ENCODE data around the gene ZNF189.

ZNF189 gene

DNA sequence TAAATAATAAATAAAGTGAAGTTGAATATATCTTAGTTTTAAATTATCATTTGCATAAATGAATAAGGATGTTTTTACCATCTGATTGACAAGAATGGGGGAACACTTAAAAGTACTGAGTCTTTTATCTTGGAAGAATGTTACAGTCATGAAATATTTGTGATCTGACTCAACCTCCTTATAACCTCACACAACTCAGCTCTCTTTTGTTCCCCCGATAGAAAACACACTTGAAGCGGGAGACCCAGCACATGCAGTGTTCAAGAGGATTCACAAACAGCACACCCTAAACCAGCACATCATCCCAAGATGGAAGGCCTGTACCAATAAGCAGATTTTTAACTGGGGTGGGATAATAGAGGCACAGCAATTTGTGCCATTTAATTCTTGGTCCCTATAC, 29.4 kb upstream of the ZNF189 start:
- DNase-seq (no peak), ATAC-seq (ENCODE audit: insufficient read depth, low read depth) (no peak)
- Histone ChIP-seq H3K4me2 (ENCODE audit: insufficient read depth, low read length) (no peak overlapping the region), H3K4me1 (ENCODE audit: insufficient read depth, low read length) (no peaks in the 10 kb centered on the region), H3K27ac (ENCODE audit: low read length) (no peak overlapping the region), H3K36me3 (ENCODE audit: insufficient read depth, low read length) (no peaks in the 10 kb centered on the region), H2AFZ (ENCODE audit: low read depth, low read length) (no peak overlapping the region), H4K20me1 (ENCODE audit: insufficient read depth, low read length) (no peaks in the 10 kb centered on the region), H3K27me3 (ENCODE audit: insufficient read depth, low read length, poor library complexity) (no peaks in the 10 kb centered on the region), H3K9ac (ENCODE audit: low read depth, low read length) (no peak overlapping the region), H3K9me3 (ENCODE audit: insufficient read depth, low read length, severe bottlenecking) (no peaks in the 10 kb centered on the region), H3K79me2 (ENCODE audit: insufficient read depth, low read length) (no peaks in the 10 kb centered on the region), H3K4me3 (ENCODE audit: low read depth in 1 of 2, low read length in 2 of 2) (no peak overlapping the region)
- TF ChIP-seq EZH2 (IDR thresholded peaks at IDR 0.05; ENCODE audit: borderline replicate concordance, low read depth, low read length, severe bottlenecking) = no peak
- TF ChIP-seq, protein P1, sequence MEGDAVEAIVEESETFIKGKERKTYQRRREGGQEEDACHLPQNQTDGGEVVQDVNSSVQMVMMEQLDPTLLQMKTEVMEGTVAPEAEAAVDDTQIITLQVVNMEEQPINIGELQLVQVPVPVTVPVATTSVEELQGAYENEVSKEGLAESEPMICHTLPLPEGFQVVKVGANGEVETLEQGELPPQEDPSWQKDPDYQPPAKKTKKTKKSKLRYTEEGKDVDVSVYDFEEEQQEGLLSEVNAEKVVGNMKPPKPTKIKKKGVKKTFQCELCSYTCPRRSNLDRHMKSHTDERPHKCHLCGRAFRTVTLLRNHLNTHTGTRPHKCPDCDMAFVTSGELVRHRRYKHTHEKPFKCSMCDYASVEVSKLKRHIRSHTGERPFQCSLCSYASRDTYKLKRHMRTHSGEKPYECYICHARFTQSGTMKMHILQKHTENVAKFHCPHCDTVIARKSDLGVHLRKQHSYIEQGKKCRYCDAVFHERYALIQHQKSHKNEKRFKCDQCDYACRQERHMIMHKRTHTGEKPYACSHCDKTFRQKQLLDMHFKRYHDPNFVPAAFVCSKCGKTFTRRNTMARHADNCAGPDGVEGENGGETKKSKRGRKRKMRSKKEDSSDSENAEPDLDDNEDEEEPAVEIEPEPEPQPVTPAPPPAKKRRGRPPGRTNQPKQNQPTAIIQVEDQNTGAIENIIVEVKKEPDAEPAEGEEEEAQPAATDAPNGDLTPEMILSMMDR (IDR thresholded peaks at IDR 0.05; ENCODE audit: borderline replicate concordance, extremely low read depth, low read length, poor library complexity, severe bottlenecking) = no peak

DNA sequence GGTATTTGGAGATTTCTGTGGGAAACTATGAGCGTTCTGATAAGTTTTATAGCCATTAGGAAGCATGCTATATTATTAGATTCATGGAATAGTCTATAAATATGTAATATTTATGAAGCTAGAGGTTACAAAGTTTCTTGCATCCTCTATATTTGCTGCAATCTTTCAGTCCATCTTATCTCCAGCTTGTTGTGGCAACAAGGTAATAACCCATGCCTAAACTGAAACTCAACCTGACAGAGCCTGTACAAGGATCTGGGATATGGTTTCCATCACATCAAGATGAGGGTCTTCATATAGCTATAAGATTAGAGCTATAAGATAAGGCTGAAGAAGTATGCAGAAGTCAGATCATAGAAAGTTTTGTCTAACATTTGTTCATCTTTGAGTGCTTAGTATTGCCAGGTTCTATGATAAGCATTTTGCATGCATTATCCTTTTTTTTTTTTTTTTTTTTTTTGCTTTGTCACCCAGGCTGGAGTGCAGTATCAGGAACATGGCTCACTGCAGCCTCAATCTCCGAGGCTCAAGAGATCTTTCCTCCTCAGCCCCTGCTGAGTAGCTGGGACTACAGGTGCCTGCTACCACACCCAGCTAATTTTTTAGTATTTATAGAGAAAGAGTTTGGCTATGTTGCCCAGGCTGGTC, 28.6 kb upstream of the ZNF189 start:
- Histone ChIP-seq H4K20me1 (ENCODE audit: insufficient read depth, low read length) (no peaks in the 10 kb centered on the region), H3K4me1 (ENCODE audit: insufficient read depth, low read length) (no peaks in the 10 kb centered on the region), H3K4me3 (ENCODE audit: low read depth in 1 of 2, low read length in 2 of 2) (no peak overlapping the region), H3K27me3 (ENCODE audit: insufficient read depth, low read length, poor library complexity) (no peaks in the 10 kb centered on the region), H3K79me2 (ENCODE audit: insufficient read depth, low read length) (no peaks in the 10 kb centered on the region), H2AFZ (ENCODE audit: low read depth, low read length) (no peak overlapping the region), H3K4me2 (ENCODE audit: insufficient read depth, low read length) (no peak overlapping the region), H3K9ac (ENCODE audit: low read depth, low read length) (no peak overlapping the region), H3K36me3 (ENCODE audit: insufficient read depth, low read length) (no peaks in the 10 kb centered on the region), H3K9me3 (ENCODE audit: insufficient read depth, low read length, severe bottlenecking) (no peaks in the 10 kb centered on the region), H3K27ac (ENCODE audit: low read length) (no peak overlapping the region)
- TF ChIP-seq EZH2 (IDR thresholded peaks at IDR 0.05; ENCODE audit: borderline replicate concordance, low read depth, low read length, severe bottlenecking) = no peak
- DNase-seq = no peak
- no peak for ATAC-seq (ENCODE audit: insufficient read depth, low read depth)

DNA sequence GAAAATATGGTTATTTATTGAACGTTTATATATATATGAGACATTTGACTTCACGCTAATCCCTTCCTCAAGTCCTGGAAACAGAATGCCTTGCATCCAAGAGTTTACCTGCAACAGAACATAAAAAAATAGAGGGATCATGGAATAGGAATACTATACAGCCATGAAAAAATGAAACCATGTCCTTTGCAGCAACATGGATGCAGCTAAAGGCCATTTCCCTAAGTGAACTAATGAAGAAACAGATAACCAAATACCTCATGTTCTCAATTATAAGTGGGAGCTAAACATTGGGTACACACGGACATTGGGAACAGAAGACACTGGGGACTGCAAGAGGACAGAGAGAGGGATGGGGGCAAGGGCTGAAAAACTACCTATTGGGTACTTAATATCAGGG, 26.8 kb upstream of the ZNF189 start:
- H3K4me2 ChIP-seq (ENCODE audit: insufficient read depth, low read length) = no peak overlapping the region
- no peaks in the 10 kb centered on the region for H3K27me3 ChIP-seq (ENCODE audit: insufficient read depth, low read length, poor library complexity)
- TF ChIP-seq, protein P1 (IDR thresholded peaks at IDR 0.05; ENCODE audit: borderline replicate concordance, extremely low read depth, low read length, poor library complexity, severe bottlenecking) = no peak
- TF ChIP-seq EZH2 (IDR thresholded peaks at IDR 0.05; ENCODE audit: borderline replicate concordance, low read depth, low read length, severe bottlenecking) = no peak
- H3K79me2 ChIP-seq (ENCODE audit: insufficient read depth, low read length) = no peaks in the 10 kb centered on the region
- H3K27ac ChIP-seq (ENCODE audit: low read length) = no peak overlapping the region
- H3K36me3 ChIP-seq (ENCODE audit: insufficient read depth, low read length) = no peaks in the 10 kb centered on the region
- no peaks in the 10 kb centered on the region for H3K9me3 ChIP-seq (ENCODE audit: insufficient read depth, low read length, severe bottlenecking)
- no peaks in the 10 kb centered on the region for H3K4me1 ChIP-seq (ENCODE audit: insufficient read depth, low read length)
- no peak overlapping the region for H3K9ac ChIP-seq (ENCODE audit: low read depth, low read length)
- no peaks in the 10 kb centered on the region for H4K20me1 ChIP-seq (ENCODE audit: insufficient read depth, low read length)
- no peak overlapping the region for H3K4me3 ChIP-seq (ENCODE audit: low read depth in 1 of 2, low read length in 2 of 2)
- DNase-seq (no peak), ATAC-seq (ENCODE audit: insufficient read depth, low read depth) (no peak)
- no peak overlapping the region for H2AFZ ChIP-seq (ENCODE audit: low read depth, low read length)

DNA sequence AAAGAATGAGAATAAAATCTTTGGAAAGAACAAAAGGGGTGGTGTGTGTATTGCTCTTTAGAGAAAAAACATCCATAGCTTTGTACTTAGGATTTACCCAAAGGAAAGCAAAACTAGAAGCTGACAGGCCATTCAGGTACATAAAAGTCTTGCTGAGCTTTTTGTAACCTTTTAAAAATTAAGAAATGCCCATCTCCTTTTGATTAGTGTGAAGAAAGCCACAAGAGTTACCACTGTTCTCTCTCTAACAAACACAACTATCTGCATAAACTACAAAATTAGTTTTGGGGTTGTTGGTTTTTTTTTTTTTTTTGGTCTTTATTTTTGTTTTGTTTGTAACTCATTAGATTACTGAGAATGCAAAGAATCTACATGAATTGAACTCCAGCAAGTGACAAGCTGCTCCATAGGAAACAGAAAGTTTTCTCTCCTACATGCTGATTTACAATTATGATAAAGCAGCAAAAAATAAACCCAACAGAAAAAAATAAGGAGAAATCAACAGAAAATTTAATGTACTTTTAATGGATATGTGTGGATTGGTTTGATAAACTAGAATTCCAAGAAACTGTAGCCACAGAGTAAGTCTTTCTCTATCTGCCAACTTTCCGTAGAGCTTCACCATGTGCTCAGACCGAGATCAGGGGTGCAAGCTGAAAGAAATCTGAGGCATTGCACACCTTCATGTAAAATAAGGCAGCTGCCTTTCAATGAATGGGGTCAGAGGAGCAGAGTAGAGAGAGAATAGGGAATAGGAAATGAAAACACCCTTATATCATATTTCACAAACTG, 26.1 kb upstream of the ZNF189 start:
- Histone ChIP-seq H3K27me3 (ENCODE audit: insufficient read depth, low read length, poor library complexity) (no peaks in the 10 kb centered on the region), H3K27ac (ENCODE audit: low read length) (no peak overlapping the region), H3K9me3 (ENCODE audit: insufficient read depth, low read length, severe bottlenecking) (no peaks in the 10 kb centered on the region), H3K79me2 (ENCODE audit: insufficient read depth, low read length) (no peaks in the 10 kb centered on the region), H3K36me3 (ENCODE audit: insufficient read depth, low read length) (no peaks in the 10 kb centered on the region), H2AFZ (ENCODE audit: low read depth, low read length) (no peak overlapping the region), H3K4me3 (ENCODE audit: low read depth in 1 of 2, low read length in 2 of 2) (no peak overlapping the region), H4K20me1 (ENCODE audit: insufficient read depth, low read length) (no peaks in the 10 kb centered on the region), H3K4me2 (ENCODE audit: insufficient read depth, low read length) (no peak overlapping the region), H3K9ac (ENCODE audit: low read depth, low read length) (no peak overlapping the region), H3K4me1 (ENCODE audit: insufficient read depth, low read length) (no peaks in the 10 kb centered on the region)
- no peak for ATAC-seq (ENCODE audit: insufficient read depth, low read depth)
- no peak for DNase-seq
- TF ChIP-seq EZH2 (IDR thresholded peaks at IDR 0.05; ENCODE audit: borderline replicate concordance, low read depth, low read length, severe bottlenecking) = no peak
- TF ChIP-seq, protein P1 (IDR thresholded peaks at IDR 0.05; ENCODE audit: borderline replicate concordance, extremely low read depth, low read length, poor library complexity, severe bottlenecking) = no peak
